ENCODE results near the gene CREB5. TPM values are rescaled to one million over a fixed set of nuclear protein-coding genes. Genes with fewer than 3 reads are reported as not detected.

The CREB5 gene
- total RNA-seq, 1 experiment from 2014 or later, result 0.49 TPM

DNA sequence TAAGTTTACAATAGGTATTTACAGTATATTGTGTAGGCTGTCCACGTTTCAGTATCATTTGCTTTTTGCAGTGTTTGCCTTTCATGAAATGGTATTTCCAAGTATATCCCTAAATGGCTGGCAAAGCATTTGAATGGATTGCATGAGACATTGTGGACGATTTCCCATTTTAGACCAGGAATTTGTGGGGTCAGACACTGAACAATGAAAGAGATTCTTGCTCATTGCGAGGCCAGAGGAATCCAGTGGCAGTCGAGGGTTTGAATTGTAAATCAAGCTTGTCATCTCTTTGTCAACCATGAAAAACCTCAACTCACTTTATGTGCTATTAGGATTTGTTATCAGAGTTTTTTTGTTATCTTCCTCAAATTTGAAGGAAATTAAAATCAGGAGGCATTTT is 70.8 kb downstream of the CREB5 start:
- CTCF ChIA-PET, result no interaction called here
- RAD21 ChIA-PET (ENCODE audit: low non-redundant PET in 1 of 2, low total read pairs in 2 of 2, uncharacterized antibody in 2 of 2, unreplicated experiment in 2 of 2), result no interaction called here
- Histone ChIP-seq H4K20me1 (ENCODE audit: insufficient read depth) (no peaks in the 10 kb centered on the region), H3K27me3 (ENCODE audit: insufficient read depth, low read length) (peaks cover 81% of the 10 kb centered on the region), H3K79me2 (ENCODE audit: insufficient read depth, low read length) (no peaks in the 10 kb centered on the region), H3K9me3 (ENCODE audit: control insufficient read depth in 1 of 2, insufficient read depth in 1 of 2, low read depth in 1 of 2, low read length in 2 of 2) (no peaks in the 10 kb centered on the region), H3K9ac (ENCODE audit: low read length) (no peak overlapping the region), H3K4me3 (replicated peaks in 1 of 2; ENCODE audit: low read depth in 1 of 2, low read length in 2 of 2) (no peak overlapping the region), H3K9me2 (ENCODE audit: insufficient read depth) (no peaks in the 10 kb centered on the region), H3K4me1 (ENCODE audit: control insufficient read depth in 1 of 2, insufficient read depth in 2 of 2, low read length in 2 of 2) (no peaks in the 10 kb centered on the region), H3K4me2 (ENCODE audit: low read length) (no peak overlapping the region), H2AFZ (ENCODE audit: low read depth, low read length, poor library complexity, severe bottlenecking) (no peak overlapping the region), H3K36me3 (ENCODE audit: control insufficient read depth in 1 of 2, insufficient read depth in 2 of 2, low read length in 2 of 2) (no peaks in the 10 kb centered on the region), H3K27ac (ENCODE audit: low read depth, low read length) (no peak overlapping the region)
- DNase-seq (ENCODE audit: low read depth, low spot score) (no peak), ATAC-seq (no peak)
- no TSS peak for BruUV-seq (replicated peaks)
- POLR2A ChIA-PET, result no interaction called here
- intact Hi-C loops (cut with micrococcal nuclease), result no loop called here
- TF ChIP-seq ZNF274 (IDR thresholded peaks at IDR 0.05; ENCODE audit: low read depth, low read length), result no peak
- TF ChIP-seq, protein P1, sequence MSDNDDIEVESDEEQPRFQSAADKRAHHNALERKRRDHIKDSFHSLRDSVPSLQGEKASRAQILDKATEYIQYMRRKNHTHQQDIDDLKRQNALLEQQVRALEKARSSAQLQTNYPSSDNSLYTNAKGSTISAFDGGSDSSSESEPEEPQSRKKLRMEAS (IDR thresholded peaks at IDR 0.05), result no peak
- TF ChIP-seq FOSL1 (IDR thresholded peaks at IDR 0.05; ENCODE audit: low read depth), result no peak
- TF ChIP-seq SIN3A (IDR thresholded peaks at IDR 0.05; ENCODE audit: low read depth), result no peak
- TF ChIP-seq POLR2A (IDR thresholded peaks at IDR 0.05; ENCODE audit: borderline replicate concordance, extremely low read depth, insufficient read depth, insufficient read length), result no peak
- TF ChIP-seq EZH2phosphoT487 (IDR thresholded peaks at IDR 0.05; ENCODE audit: borderline replicate concordance), result no peak

DNA sequence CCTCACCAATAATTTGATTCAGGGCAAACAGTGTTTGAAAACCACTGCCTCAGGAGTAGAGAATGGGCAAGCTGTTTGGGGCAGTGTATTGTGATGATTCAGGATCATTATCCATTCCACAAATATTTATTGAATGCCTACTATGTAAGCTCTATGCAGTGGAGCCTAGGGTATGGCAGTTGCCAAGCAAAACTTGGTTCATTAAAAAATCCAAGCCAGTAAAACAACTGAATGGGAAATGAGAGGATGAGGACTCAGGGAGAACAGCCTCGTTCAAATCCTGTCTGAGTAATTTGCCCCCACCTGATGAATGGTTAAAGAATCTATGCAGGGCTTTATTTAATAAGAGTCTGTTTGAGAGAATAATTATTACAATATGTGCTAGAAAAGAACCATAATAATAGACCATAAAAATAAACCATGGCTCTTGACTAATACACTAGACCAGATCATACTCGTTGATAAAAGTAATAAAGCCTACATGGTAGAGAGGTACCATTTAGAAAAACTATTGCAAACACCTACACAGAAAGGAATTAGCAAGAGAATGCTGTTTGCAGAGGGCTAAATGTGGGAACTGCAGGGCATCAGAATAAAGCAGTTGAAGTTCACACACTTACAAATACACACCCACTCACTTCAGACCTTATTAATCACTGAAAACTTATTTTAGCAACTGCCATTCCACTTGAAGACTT is 71.7 kb downstream of the CREB5 start:
- ChIA-PET RAD21 (ENCODE audit: low non-redundant PET in 1 of 2, low total read pairs in 2 of 2, uncharacterized antibody in 2 of 2, unreplicated experiment in 2 of 2) (no interaction called here), CTCF (no interaction called here), POLR2A (no interaction called here)
- Histone ChIP-seq H3K4me2 (ENCODE audit: low read length) (no peak overlapping the region), H3K27ac (ENCODE audit: low read depth, low read length) (no peak overlapping the region), H2AFZ (ENCODE audit: low read depth, low read length, poor library complexity, severe bottlenecking) (no peak overlapping the region), H3K4me3 (replicated peaks in 1 of 2; ENCODE audit: low read depth in 1 of 2, low read length in 2 of 2) (no peak overlapping the region), H3K36me3 (ENCODE audit: control insufficient read depth in 1 of 2, insufficient read depth in 2 of 2, low read length in 2 of 2) (no peaks in the 10 kb centered on the region), H3K9me2 (ENCODE audit: insufficient read depth) (no peaks in the 10 kb centered on the region), H3K27me3 (ENCODE audit: insufficient read depth, low read length) (peaks cover 76% of the 10 kb centered on the region), H3K9ac (ENCODE audit: low read length) (no peak overlapping the region), H3K4me1 (ENCODE audit: control insufficient read depth in 1 of 2, insufficient read depth in 2 of 2, low read length in 2 of 2) (no peaks in the 10 kb centered on the region), H3K79me2 (ENCODE audit: insufficient read depth, low read length) (no peaks in the 10 kb centered on the region), H4K20me1 (ENCODE audit: insufficient read depth) (no peaks in the 10 kb centered on the region), H3K9me3 (ENCODE audit: control insufficient read depth in 1 of 2, insufficient read depth in 1 of 2, low read depth in 1 of 2, low read length in 2 of 2) (no peaks in the 10 kb centered on the region)
- DNase-seq (ENCODE audit: low read depth, low spot score) (no peak), ATAC-seq (no peak)
- intact Hi-C loops (cut with micrococcal nuclease), result no loop called here
- BruUV-seq (replicated peaks), result no TSS peak
- no peak for TF ChIP-seq JUND (IDR thresholded peaks at IDR 0.05)
- no peak for TF ChIP-seq FOSL1 (IDR thresholded peaks at IDR 0.05; ENCODE audit: low read depth)
- TF ChIP-seq SIN3A (IDR thresholded peaks at IDR 0.05; ENCODE audit: low read depth), result no peak
- TF ChIP-seq CEBPB (IDR thresholded peaks at IDR 0.05; ENCODE audit: low read depth), result no peak
- TF ChIP-seq, protein P2, sequence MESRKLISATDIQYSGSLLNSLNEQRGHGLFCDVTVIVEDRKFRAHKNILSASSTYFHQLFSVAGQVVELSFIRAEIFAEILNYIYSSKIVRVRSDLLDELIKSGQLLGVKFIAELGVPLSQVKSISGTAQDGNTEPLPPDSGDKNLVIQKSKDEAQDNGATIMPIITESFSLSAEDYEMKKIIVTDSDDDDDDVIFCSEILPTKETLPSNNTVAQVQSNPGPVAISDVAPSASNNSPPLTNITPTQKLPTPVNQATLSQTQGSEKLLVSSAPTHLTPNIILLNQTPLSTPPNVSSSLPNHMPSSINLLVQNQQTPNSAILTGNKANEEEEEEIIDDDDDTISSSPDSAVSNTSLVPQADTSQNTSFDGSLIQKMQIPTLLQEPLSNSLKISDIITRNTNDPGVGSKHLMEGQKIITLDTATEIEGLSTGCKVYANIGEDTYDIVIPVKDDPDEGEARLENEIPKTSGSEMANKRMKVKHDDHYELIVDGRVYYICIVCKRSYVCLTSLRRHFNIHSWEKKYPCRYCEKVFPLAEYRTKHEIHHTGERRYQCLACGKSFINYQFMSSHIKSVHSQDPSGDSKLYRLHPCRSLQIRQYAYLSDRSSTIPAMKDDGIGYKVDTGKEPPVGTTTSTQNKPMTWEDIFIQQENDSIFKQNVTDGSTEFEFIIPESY (IDR thresholded peaks at IDR 0.05; ENCODE audit: extremely low read depth, insufficient replicate concordance, low read length), result no peak
- TF ChIP-seq CBX3 (IDR thresholded peaks at IDR 0.05; ENCODE audit: low read depth), result no peak
- no peak for TF ChIP-seq TCF7L2 (IDR thresholded peaks at IDR 0.05; ENCODE audit: borderline replicate concordance, extremely low read depth, insufficient read depth, insufficient read length)
- TF ChIP-seq, protein P1 (IDR thresholded peaks at IDR 0.05), result no peak
- TF ChIP-seq, protein P3, sequence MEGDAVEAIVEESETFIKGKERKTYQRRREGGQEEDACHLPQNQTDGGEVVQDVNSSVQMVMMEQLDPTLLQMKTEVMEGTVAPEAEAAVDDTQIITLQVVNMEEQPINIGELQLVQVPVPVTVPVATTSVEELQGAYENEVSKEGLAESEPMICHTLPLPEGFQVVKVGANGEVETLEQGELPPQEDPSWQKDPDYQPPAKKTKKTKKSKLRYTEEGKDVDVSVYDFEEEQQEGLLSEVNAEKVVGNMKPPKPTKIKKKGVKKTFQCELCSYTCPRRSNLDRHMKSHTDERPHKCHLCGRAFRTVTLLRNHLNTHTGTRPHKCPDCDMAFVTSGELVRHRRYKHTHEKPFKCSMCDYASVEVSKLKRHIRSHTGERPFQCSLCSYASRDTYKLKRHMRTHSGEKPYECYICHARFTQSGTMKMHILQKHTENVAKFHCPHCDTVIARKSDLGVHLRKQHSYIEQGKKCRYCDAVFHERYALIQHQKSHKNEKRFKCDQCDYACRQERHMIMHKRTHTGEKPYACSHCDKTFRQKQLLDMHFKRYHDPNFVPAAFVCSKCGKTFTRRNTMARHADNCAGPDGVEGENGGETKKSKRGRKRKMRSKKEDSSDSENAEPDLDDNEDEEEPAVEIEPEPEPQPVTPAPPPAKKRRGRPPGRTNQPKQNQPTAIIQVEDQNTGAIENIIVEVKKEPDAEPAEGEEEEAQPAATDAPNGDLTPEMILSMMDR (IDR thresholded peaks at IDR 0.05 in 2 of 3, conservative IDR thresholded peaks at IDR 0.05 in 1 of 3; ENCODE audit: borderline replicate concordance in 1 of 3, insufficient read depth in 1 of 3, low read depth in 2 of 3, low read length in 2 of 3), result no peak
- TF ChIP-seq, protein P4, sequence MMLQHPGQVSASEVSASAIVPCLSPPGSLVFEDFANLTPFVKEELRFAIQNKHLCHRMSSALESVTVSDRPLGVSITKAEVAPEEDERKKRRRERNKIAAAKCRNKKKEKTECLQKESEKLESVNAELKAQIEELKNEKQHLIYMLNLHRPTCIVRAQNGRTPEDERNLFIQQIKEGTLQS (IDR thresholded peaks at IDR 0.05), result no peak
- no peak for TF ChIP-seq EZH2phosphoT487 (IDR thresholded peaks at IDR 0.05; ENCODE audit: borderline replicate concordance)
- TF ChIP-seq ELF1 (IDR thresholded peaks at IDR 0.05; ENCODE audit: borderline replicate concordance, low read depth), result no peak
- no peak for TF ChIP-seq SP1 (IDR thresholded peaks at IDR 0.05; ENCODE audit: low read depth)
- no peak for TF ChIP-seq POLR2AphosphoS5 (IDR thresholded peaks at IDR 0.05; ENCODE audit: low read depth, low read length)
